COR-L47 (cell line): ENCODE results near the gene DFFA.

Experiments
- DNase-seq: peaks from one replicate; lab custom pipeline; 2025; lab: John Stamatoyannopoulos, UW

The DFFA gene, protein sequence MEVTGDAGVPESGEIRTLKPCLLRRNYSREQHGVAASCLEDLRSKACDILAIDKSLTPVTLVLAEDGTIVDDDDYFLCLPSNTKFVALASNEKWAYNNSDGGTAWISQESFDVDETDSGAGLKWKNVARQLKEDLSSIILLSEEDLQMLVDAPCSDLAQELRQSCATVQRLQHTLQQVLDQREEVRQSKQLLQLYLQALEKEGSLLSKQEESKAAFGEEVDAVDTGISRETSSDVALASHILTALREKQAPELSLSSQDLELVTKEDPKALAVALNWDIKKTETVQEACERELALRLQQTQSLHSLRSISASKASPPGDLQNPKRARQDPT

DNA sequence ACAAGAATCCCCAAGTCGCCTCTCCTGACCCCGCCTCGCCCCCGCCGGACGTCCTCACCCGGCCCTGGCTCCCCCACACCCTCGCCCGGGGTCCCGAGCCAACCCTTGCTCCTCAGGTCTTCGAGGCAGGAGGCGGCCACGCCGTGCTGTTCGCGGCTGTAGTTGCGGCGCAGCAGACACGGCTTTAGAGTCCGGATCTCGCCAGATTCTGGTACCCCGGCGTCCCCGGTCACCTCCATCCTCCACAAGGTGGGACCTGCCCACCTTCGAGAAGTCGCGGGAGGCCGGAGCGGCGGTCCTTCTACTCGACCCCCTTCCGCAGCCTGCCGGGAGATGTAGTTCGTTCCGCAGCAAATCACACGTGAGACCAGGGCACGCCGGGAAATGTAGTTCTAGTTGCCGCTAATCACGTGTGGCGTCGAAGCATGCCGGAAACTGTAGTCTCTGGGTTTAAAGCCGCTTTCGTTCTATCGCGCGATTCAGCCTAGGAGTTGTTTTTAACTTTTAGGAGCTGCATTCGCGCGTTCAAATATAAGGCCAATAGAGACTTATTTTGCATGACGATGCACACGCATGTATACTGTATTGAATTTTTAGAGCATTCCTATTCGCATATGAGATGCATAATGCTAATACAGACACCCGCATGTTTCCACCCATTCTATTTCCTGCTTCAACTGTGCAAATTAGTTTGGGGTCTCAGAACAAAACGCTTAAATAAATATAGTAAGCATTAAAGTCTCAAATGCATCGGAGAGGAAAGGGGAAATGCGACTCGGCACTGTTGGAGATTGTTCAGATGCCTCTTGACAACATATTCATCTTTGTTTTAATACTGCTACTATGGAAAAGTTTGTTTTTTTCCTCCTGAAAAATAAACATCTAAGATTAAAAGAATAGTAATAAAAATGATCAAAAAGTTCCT, at the start of gene DFFA:
DFFA (minus strand) TSS at position 310 of the 925 bp plus-strand sequence; CDS start at position 239, 71 bp downstream.
- DNase-seq: peak; percentile 95

DNA sequence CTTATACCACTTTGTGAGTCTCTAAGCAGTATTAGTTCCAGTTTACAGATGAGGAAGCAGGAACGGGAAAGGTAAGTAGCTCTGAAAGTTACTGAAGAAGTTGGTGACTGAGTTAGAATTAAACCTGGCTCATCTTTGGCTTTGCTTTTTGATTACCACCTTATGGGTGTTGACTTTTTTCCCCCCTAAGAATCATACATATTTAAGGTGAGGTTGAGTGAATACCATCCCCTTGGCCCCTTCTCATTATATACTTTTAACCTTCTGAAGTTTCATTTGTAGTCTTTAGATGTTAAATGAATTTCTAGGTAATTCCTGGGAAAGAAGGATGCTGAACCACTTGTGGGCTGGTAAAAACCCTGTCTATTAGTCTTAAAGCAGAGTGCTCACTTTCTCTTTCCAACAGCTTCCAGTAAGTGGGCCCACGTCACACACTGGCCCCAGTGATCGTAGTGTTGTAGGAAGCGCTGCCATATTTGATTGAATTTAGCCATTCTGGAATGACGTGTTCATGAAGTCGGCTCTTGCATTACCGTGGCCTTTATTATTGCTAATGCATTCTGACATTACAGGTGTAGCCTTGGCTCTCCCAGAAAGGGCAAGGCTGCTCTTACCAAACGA, 49.3 kb upstream of the DFFA start:
- DNase-seq: no peak

DNA sequence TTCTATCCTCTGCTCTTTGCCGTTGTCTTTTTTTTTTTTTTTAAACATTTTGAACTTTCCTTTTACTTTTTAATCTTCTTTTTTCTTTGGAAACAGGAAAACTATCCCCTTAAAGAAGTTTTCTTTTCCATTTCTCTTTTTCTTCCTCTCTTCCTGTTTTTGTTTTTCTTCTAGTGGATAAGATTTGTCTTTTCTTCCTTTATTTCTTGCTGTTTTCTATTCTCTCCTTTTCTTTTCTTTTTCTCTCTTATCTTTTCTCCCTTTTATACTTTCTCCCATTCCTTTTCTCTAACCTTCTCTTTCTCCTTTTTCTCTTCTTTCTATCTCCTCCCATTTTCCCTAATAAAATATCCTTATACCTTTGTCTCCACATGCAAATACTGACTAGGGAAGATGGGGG, 48.6 kb upstream of the DFFA start:
- no peak for DNase-seq

DNA sequence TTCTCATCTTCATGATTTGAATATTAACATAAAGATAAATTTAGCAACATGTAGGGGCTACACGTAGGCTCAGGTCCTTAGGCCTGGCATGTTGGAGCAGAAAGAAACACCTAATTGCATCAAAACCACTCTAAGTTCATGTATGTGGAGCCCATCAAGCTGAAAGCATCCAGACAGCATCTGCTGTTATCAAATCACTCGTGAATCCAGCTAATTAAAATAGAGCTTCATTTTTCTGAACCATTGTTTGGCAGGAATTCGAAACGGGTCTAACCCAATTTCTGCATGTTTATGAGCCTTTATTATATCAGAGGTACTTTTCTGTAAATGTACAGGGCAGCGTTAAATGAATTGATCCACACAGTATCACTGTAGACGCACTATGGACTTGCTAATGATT, 48.2 kb upstream of the DFFA start:
- no peak for DNase-seq

DNA sequence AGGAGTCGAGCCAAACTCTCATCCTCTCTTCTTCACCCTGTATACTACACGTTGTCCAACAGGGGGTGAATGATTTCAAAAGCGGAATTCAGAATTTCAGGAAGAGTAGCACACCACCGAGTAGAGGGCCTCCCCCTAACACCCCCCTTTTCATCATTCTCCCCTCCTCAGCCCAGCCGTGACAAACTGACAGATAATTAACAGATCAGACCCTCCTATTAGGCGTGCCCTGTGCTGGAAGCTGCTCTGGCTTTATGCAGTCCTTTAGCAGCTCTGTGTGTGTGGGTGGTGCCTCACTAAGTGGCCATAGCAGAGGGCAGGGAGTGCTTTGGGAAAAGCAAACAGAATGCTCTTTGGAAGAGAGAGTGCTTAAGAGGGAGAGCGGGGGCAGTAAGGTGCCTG, 46.7 kb upstream of the DFFA start:
- DNase-seq: peak; percentile 37

DNA sequence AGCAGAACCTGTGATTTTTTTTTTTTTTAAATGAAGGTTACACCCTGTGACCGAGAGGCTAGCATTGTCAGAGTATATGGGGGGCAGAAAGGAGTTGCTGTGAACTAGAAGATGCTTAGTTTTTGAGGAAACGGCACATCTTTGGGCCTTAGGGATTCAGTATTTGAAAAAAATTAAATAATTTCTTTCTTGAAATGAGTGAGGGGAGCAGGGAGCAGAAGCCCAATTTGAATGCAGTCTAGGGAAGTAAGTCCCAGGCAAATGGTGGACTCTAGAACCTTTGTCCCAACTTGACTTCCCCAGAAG, 45.3 kb upstream of the DFFA start:
- no peak for DNase-seq

DNA sequence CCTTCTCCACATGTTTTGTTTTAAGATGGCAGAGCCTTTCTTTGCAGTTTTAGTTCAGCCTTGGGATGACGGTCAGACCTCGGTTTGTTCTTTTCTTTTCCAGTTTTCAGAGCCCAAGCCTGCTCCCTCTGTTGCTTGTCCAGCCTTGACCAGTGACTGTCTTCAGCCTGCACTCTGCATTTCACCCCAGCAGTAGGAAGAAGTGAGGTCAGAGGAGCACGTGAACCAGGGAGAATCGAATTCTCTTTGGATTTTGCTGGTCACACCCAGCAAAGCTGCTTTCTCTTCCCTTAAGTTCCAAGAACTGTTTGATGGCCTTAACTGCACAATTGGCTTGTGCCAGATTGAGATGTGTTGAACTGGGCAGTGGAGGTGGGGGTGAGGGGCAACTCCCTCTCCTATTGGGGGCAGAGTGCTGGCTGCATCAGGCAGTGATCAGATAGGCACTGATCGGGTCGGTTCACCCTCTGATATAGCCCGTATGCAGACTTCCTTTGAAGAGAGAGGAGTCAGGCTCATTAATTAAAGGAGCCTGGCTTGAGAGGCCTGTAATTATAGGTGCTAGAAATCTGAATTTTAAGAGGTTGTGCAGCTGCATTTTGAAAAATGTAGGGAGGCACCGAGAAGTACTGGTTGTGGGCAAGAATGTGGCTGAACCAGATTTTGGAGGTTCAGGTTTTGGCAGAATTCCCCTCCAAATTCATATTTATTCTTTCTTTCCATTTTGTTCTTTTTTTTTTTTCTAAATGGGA, 44.8 kb upstream of the DFFA start:
- peak; percentile 7 for DNase-seq

DNA sequence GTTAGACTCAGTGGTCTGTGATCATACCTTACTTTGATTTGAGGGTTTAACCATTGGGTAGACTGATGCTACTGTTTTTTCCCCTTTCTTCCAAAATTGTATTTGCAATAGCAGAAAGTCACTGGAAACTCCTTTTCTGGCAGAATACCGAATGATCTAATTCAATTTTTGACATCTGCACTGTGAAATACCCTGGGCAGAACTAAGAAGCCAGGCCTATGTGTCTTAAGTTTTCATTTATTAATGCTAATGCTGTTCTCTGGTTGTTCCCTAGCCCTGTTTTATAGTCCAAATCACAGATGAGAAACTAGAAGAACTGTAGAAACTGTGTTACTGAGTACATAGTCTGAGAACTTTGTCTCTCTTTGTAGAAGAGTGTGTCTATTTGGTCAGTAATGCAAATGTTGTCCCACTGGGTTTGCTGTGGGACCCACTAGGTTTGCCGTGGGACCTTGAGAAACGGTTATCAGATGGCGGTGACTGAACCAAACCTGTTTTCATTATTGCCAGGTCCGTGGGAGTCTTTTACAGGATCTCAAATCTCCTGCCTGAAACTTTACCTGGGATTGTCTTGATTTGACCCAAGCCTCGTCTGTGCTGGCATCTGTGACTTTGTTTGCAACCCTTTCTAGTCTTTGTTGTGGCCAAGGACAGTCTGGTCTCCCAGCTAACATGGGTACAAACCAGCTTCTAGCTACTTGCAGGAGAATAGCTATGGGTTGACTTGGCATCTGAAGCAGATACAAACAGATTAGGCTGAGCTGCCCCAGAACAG, 43.8 kb upstream of the DFFA start:
- DNase-seq: no peak

DNA sequence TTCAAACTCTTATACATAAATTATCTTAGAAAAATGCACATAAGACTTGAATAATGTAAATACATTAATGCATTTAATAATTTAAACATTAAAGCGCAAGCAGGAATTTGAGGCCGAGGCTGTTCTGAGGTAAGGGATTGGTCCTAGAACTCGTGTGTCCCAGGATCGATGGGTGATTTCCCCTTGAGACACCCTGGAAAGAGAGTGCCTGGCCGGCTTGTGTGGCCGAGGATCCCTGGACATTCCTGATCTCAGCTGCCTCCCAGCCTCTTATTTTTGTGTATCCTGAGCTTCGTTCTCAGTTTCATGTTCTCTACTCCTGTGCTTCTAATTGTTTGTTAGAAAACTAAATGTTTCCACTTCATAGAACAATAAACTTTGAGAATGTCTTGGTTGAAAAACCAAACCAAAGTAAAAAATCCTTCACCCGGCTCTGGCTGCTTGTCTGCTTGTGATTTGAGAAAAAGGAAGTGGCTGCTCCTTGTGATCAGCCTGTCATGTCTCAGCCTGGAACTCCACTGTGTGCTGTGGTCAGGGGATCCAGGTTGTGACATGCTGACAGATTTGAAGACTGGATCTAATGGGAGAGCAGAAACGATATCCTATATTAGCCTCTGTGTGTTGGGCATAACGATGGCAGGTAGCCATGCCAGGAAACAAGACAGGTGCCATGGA, 43.1 kb upstream of the DFFA start:
- DNase-seq: no peak

DNA sequence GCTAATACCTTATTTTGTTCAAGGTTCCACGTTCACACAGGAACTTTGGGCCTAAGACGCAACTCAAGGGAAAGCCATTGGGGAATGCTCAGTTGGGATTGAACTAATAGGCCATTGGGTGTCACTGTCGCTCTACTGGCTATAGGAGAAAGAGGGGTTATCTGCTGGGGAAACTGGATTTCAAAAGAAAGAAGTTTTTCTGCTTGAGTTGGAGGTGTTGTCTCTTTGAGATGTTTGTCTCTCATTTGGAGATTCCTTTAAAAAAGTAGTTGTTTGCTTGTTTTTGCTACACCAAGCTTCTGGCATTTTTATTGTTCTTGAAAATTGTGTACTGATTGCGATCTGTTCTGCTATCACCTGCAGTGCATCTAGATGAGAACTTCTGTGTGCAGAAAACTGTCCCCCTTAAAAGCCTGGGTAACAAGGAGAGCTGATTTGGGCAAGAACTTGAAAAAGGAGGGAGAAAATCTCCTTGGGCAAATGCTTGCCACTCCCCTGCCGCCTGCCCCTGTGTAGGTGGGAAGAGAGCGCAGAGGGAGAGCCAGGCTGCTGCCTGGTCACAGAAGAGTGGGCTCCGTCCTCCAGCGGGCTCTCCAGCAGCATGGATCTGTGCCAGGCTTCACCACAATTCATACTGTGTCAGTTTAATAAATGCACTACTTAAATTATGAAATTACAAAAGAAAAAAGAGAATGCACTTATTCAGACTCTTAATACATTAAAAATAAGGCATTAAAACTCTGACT, 42.3 kb upstream of the DFFA start:
- DNase-seq: peak; percentile 49

DNA sequence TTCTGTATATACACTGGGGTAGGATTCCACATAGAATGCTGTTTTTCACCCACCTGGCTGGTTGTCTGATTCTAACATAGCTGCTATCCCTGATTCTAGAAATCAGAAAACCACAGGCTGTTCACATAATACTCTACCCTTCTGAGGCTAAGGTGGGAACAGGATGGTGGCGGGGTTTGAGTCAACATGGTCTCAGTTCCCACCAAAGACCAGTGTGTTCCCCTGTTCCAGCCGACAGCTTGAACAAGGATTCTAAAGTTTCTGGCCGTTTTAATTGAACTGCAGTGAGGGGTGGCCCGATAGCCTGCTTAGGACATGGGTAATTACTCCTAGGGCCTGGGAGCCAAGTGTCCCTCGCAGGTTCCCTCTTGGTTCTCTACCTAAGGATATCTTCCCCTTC, 40.9 kb upstream of the DFFA start:
- no peak for DNase-seq

DNA sequence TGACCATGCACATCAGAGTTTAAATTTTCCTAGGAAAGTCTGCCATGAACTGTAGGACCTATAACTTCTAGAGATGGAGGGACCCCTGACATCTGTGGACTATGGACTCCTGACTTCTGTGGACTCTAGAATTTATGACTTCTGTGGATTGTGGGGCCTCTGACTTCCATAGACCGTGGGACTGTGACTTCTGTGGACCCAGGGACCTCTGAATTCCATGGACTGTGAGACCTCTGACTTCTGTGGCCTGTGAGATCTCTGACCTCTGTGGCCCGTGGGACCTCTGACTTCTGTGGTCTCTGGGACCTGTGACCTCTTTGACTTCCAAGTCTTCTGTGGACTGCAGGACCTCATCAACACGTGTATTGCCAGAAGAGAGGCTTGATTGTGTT, 39.2 kb upstream of the DFFA start:
- no peak for DNase-seq

DNA sequence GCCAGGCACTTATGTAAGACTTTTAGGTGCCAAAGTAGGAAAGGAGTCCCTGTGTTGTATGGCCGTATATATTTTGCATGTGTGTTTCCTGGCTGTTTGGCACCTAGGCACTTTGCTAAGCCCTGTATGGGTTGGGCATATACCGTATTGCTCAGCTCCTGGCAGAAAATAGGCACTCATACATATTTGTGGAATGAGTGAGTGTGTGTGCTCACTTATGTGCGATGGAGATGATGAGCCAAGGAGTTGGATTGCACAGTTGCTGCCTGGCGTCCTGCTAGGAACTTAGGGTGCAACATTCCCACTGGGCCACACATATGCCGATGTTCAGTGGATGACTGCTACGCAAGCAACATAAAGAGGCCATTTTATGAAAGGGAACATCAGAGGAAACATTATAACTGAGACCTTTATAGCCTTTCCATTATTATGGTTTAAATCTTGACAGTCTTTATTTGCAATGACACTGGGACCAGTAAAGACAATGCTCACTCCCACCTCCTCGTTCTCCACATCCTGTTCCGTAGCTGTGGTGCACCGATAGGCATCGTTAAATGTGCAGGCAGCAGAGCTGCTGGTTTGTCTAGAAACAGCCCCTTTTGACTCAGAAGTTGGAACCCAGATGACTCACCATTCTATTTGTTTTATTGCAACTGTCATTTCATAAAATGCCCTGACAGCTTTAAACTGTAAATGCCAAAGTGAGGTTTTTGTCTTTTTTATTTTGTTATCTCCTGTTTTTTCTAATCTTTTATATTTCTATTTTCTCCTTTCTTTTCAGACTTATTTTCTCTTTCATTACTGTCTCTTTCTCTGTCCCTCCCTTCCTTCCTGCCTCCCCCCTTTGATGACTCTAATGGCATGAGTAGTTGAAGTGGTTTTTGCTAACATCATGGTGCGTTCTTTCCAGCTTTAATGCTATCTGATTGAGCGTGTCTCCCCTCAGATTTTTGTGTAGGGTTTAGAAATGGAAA, 38.5 kb upstream of the DFFA start:
- DNase-seq: no peak

DNA sequence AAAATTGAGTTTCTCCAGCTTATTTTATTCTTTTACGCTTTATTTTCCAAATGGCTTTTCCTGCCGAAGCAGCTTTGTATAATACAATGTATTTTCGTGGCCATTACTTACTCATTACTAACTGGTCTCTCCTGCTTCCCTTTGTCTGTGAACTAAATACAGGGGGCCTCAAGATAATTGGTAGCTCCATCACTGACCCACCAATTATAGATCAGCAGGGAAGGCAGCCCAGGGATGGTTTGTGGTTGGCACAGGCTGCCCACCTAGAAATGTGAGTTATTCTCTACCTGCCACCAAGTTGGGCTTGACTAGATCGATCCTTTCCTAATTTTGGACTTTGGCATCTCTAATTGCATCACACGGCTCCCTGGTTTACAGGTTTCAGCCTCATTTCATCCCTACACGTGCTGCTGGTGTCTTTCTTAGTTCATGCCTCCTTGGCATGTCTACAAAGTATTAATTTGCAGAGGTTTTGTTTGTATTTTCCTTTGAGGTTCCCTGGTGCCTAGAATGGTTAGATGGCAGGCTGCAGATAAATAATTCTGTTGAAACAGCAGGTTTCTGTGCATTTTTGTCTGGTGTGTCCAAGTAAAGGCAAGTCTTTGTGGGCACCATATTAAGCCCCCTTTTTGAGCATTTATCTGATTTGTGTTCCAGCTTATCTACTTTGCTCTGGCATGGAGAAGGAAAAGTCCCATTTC, 37.6 kb upstream of the DFFA start:
- DNase-seq: peak; percentile 67

DNA sequence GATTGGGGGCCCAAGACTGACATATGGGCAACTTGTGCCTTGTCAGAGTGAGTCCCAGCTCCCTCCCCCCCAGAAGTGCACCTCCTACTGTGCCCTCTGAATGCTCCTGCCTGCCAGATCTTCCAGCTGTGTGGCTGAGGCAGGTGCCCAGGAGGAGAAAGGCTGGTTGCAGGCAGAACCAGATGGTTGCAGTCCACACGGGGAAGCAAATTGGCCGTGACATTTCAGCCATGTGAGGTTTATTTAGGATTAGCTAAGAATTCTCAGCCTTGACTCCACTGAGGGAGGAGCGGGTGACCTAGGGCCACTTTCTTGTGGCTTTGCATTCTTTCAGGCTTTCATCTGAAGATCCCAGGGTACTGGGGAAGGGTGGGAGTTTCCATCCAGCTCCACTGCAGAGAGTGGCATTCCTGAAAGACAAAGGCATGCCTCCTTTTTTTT, 36.2 kb upstream of the DFFA start:
- DNase-seq: peak; percentile 66

DNA sequence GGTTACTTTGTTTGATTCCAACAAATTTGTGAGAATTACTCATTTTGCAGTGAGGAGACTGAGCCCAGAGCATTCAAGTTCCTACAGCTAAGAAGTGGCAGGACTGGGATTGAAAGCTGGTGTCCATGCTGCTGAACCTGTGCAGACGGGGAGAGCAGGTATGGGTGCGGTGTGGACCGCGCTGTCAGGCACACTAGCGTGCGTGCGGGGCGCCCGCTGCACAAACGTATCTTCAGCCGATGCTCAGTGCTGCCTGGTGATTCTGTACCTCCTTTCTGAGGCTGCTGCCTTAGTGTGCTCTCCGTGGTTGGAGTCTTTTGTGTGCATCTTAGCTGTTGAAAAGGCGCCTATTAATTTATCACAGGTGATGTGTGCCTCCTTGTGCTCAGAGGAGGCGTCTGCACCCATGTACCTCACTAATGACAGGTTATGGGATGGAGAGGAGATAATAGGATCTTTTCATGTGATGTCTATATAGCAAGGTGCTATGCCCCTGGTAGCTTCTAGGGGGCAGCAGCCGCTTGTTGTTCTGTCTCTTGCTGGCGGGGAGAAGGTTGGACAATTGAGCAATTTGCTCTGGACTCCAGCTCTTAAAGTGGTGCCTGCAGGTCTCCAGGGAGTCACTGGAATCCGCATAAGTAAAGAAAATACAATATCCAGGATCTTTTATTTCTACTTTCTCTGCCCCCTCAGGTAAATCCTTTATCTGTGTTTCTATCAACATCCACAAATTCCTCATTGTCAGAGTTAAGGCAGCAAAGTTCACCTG, 35.0 kb upstream of the DFFA start:
- peak; percentile 92 for DNase-seq

DNA sequence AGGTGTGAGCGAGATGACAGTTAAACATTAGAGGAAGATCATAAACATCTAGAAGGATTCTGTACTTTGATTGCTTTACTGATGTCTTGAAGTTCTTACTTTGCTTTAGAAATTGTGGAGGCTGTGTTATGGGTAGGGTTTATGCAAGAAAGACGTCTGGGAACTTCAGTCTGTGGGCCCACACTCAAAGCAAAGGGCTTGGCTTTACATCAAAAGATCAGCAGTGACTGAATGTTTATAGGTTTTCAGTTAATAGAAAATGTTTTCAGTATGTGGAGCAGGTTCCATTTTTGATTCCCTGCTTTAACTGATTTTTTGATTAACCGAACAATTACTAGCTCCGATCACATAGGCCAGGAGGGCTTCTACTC, 34.3 kb upstream of the DFFA start:
- no peak for DNase-seq
